Sigmoid colon (tissue), 7 donors: ENCODE measurements around the gene ADRB1. TPM values are rescaled to one million over a fixed set of nuclear protein-coding genes. Genes with fewer than 3 reads are reported as not detected.

Experiments
- DNase-seq: peaks from one replicate; pipeline ENCODE4 v3.0.0-alpha.2; 2019
- H3K27ac ChIP-seq, 4 donors: fragments of 200-600 bp; sonication (generic); one replicate each; pipeline ENCODE4 v1.5.1; 2016 to 2019; ENCODE audit warnings: mild to moderate bottlenecking in 1 of 4
- H3K27me3 ChIP-seq, 3 donors: fragments of 200-600 bp; sonication (generic); one replicate each; pipeline ENCODE4 v1.5.1; 2019; ENCODE audit warnings: mild to moderate bottlenecking in 1 of 3
- H3K36me3 ChIP-seq, 4 donors: fragments of 200-600 bp; sonication (generic); one replicate each; pipeline ENCODE4 v1.5.1; 2016 to 2019
- H3K4me1 ChIP-seq, 4 donors: fragments of 200-600 bp; sonication (generic); one replicate each; pipeline ENCODE4 v1.5.1; 2017 to 2019
- H3K4me3 ChIP-seq, 4 donors: fragments of 200-600 bp; sonication (generic); one replicate each; pipeline ENCODE4 v1.5.1; 2017 to 2019; ENCODE audit warnings: mild to moderate bottlenecking in 2 of 4, moderate library complexity in 1 of 4
- H3K9me3 ChIP-seq, 4 donors: fragments of 200-600 bp in 3 of 4; sonication (generic) in 3 of 4; one replicate each; pipeline versions ENCODE4 v1.5.1 to v1.6.1; 2013 to 2019
- EP300 ChIP-seq, 4 donors: sonication (generic); formaldehyde crosslinking; IDR thresholded peaks; one replicate each; pipeline ENCODE4 v1.6.1; 2017; ENCODE audit warnings: antibody characterized with exemption in 4 of 4
- POLR2A ChIP-seq, 2 donors: fragments of 450-650 bp; IDR thresholded peaks; one replicate each; pipeline ENCODE4 v1.6.1; 2016; ENCODE audit warnings: antibody characterized with exemption in 2 of 2, mild to moderate bottlenecking in 2 of 2, moderate library complexity in 2 of 2
- POLR2AphosphoS5 ChIP-seq, 4 donors: sonication (generic); formaldehyde crosslinking; IDR thresholded peaks; one replicate each; pipeline ENCODE4 v1.6.1; 2017; ENCODE audit warnings: antibody characterized with exemption in 4 of 4
- WGBS, 2 donors: extraction: QIAGEN DNeasy Blood & Tissue Kit; methylation state at CpG; one replicate each; pipeline ENCODE4 v1.1.7; 2013; 5-methylcytosine and 5-hydroxymethylcytosine counted together
- intact Hi-C: fragments of 100-400 bp; cut with DNase I; formaldehyde crosslinking; loops from one replicate; pipeline ENCODE4 v1.15.1; 2023
- polyA plus RNA-seq, 3 donors: library from polyadenylated mRNA; stranded (reverse); fragments of 200-250 nt; gene quantifications; one replicate each; pipeline ENCODE4 v1.2.3, GENCODE V29; 2013
- total RNA-seq, 4 donors: library from RNA; depleted of rRNA; stranded (reverse); fragments of >200 nt; gene quantifications; one replicate each; pipeline ENCODE4 v1.1.0, GENCODE V29; 2016
- TF ChIP-seq, protein P1 (sequence below), 4 experiments: fragments of 450-650 bp in 3 of 4; fragments of 200-600 bp in 1 of 4; IDR thresholded peaks; one replicate each; pipeline ENCODE4 v1.5.1; 2016 to 2019; ENCODE audit warnings: antibody characterized with exemption in 4 of 4, mild to moderate bottlenecking in 3 of 4, moderate library complexity in 2 of 4
- donor health status: healthy with polysubstance abuse.
- donor health status: Bipolar disorder and iron deficiency.
- donor health status: healthy.

ADRB1 gene
- total and polyA plus RNA-seq, 7 donors: 0.23 to 34.5 (median 1.4) TPM

DNA sequence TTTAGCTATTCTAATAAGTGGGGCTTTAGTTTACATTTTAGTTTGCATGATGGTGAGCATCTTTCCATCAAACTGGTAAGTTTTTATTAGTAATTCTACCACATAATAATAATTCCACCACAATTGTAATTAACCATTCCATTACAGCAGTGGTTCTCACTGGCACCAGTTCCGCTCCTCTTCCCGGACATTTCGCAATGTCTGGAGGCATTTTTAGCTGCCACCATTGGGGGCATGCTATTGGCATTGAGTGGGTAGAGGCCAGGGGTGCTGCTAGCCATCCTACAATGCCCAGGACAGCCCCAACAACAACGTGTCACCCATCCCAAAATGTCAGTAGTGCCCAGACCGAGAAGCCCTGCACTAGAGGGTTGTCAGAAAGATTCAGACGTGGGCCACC, 31.4 kb downstream of the ADRB1 start:
- H3K9me3 ChIP-seq: no peaks in the 10 kb centered on the region
- DNase-seq: no peak
- intact Hi-C loops: no loop called here
- no peak overlapping the region for H3K27ac ChIP-seq
- no peak for TF ChIP-seq POLR2A (IDR thresholded peaks at IDR 0.05)
- no peak for TF ChIP-seq EP300 (IDR thresholded peaks at IDR 0.05)
- TF ChIP-seq, protein P1, sequence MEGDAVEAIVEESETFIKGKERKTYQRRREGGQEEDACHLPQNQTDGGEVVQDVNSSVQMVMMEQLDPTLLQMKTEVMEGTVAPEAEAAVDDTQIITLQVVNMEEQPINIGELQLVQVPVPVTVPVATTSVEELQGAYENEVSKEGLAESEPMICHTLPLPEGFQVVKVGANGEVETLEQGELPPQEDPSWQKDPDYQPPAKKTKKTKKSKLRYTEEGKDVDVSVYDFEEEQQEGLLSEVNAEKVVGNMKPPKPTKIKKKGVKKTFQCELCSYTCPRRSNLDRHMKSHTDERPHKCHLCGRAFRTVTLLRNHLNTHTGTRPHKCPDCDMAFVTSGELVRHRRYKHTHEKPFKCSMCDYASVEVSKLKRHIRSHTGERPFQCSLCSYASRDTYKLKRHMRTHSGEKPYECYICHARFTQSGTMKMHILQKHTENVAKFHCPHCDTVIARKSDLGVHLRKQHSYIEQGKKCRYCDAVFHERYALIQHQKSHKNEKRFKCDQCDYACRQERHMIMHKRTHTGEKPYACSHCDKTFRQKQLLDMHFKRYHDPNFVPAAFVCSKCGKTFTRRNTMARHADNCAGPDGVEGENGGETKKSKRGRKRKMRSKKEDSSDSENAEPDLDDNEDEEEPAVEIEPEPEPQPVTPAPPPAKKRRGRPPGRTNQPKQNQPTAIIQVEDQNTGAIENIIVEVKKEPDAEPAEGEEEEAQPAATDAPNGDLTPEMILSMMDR (IDR thresholded peaks at IDR 0.05): no peak
- TF ChIP-seq POLR2AphosphoS5 (IDR thresholded peaks at IDR 0.05): no peak
- H3K4me1 ChIP-seq: no peaks in the 10 kb centered on the region
- H3K27me3 ChIP-seq: no peaks in the 10 kb centered on the region
- 94 to 96% methylated on average over 6 of the region's 6 CpGs for WGBS, 2 donors
- H3K36me3 ChIP-seq: no peaks in the 10 kb centered on the region
- no peak overlapping the region for H3K4me3 ChIP-seq

GRCh38 chr10:114077347-114077746, 33.7 kb downstream of the ADRB1 start:
- no peak for DNase-seq
- H3K36me3 ChIP-seq: no peaks in the 10 kb centered on the region
- H3K9me3 ChIP-seq: no peaks in the 10 kb centered on the region
- no peak for TF ChIP-seq POLR2AphosphoS5 (IDR thresholded peaks at IDR 0.05)
- no peak overlapping the region for H3K27ac ChIP-seq
- no peak overlapping the region for H3K4me3 ChIP-seq
- H3K27me3 ChIP-seq: no peaks in the 10 kb centered on the region
- H3K4me1 ChIP-seq: no peaks in the 10 kb centered on the region
- intact Hi-C loops: no loop called here
- 60 to 84% methylated on average over 1 of the region's 1 CpG for WGBS, 2 donors

DNA sequence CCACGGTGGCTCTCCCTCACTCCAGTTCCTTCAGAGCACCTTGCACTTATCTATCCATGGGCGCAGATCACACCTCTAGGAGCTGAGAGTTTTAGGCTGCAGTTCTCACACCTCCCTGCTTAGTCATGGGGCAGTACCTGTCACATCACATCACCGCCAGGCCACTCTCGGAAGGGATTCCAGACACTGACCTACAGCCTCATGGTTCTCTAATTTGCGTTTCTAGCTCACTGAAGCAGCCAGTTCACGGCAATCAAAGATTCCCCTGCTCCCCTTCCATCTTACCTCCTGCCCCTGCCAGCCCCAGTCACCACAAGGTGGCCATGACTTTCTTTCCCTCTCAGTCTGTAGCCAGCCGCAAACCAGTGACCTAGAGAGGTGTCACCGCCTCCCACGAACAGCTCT, 34.2 kb downstream of the ADRB1 start:
- no peaks in the 10 kb centered on the region for H3K27me3 ChIP-seq
- H3K9me3 ChIP-seq: no peaks in the 10 kb centered on the region
- TF ChIP-seq, protein P1 (IDR thresholded peaks at IDR 0.05): no peak
- no peak for TF ChIP-seq POLR2A (IDR thresholded peaks at IDR 0.05)
- TF ChIP-seq POLR2AphosphoS5 (IDR thresholded peaks at IDR 0.05): no peak
- TF ChIP-seq EP300 (IDR thresholded peaks at IDR 0.05): no peak
- no peak for DNase-seq
- no peak overlapping the region for H3K27ac ChIP-seq
- 90 to 94% methylated on average over 9 of the region's 9 CpGs for WGBS, 2 donors
- H3K4me1 ChIP-seq: no peaks in the 10 kb centered on the region
- H3K36me3 ChIP-seq: no peaks in the 10 kb centered on the region
- intact Hi-C loops: no loop called here
- H3K4me3 ChIP-seq: no peak overlapping the region

- no peaks in the 10 kb centered on the region for H3K36me3 ChIP-seq
- 76 to 79% methylated on average over 6 of the region's 6 CpGs for WGBS, 2 donors
- H3K4me1 ChIP-seq: no peaks in the 10 kb centered on the region
- no peak for DNase-seq
- H3K27me3 ChIP-seq: no peaks in the 10 kb centered on the region
- H3K4me3 ChIP-seq: no peak overlapping the region
- no peak overlapping the region for H3K27ac ChIP-seq
- TF ChIP-seq POLR2AphosphoS5 (IDR thresholded peaks at IDR 0.05) (no peak), POLR2A (IDR thresholded peaks at IDR 0.05) (no peak)
- H3K9me3 ChIP-seq: no peaks in the 10 kb centered on the region
- intact Hi-C loops: no loop called here
Observed at GRCh38 chr10:114078346-114078745, 34.7 kb downstream of the ADRB1 start.

GRCh38 chr10:114079421-114079820, 35.8 kb downstream of the ADRB1 start:
- Histone ChIP-seq H3K27ac (no peak overlapping the region), H3K4me3 (no peak overlapping the region), H3K4me1 (no peaks in the 10 kb centered on the region), H3K27me3 (no peaks in the 10 kb centered on the region), H3K9me3 (no peaks in the 10 kb centered on the region), H3K36me3 (no peaks in the 10 kb centered on the region)
- TF ChIP-seq, protein P1 (IDR thresholded peaks at IDR 0.05): no peak
- no peak for TF ChIP-seq POLR2A (IDR thresholded peaks at IDR 0.05)
- no peak for TF ChIP-seq EP300 (IDR thresholded peaks at IDR 0.05)
- no peak for TF ChIP-seq POLR2AphosphoS5 (IDR thresholded peaks at IDR 0.05)
- no peak for DNase-seq
- WGBS, 2 donors: 92% methylated on average over 5 of the region's 5 CpGs
- intact Hi-C loops: no loop called here

DNA sequence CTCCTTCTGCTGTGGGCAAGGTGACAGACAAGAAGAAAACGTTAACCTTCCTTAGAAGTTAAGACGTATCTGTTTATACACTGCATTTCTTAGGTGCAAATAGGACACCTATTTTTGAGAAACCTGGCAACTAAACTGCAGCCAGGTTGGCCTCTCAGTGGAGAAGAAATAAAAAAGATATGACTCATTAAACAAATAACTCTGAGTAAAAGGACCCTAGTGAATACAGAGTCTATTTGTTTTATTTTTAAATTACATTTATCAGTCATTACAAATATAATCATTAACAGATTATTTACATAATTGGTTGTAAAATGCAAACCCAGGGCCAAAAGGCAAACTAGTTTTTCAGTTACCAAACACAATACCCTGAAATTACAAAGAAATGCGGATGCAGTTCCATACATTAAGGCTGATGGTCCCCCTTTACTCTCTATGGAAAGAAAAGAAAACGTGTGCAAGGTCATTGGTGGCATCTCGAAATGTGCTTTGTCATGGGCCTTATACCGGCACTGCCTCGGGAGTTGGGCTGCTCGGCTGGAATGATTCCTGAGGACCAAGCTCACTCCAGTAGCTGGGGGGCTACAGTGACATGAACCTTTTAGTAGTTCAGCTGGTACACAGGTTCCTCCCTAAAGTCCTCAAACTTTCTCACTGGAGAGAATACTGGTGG, 38.4 kb downstream of the ADRB1 start:
- TF ChIP-seq EP300 (IDR thresholded peaks at IDR 0.05) (no peak), POLR2AphosphoS5 (IDR thresholded peaks at IDR 0.05) (no peak), POLR2A (IDR thresholded peaks at IDR 0.05) (no peak)
- TF ChIP-seq, protein P1 (IDR thresholded peaks at IDR 0.05): no peak
- H3K4me1 ChIP-seq: no peaks in the 10 kb centered on the region
- no peak overlapping the region for H3K27ac ChIP-seq
- WGBS, 2 donors: 19 to 75% methylated on average over 8 of the region's 8 CpGs
- H3K9me3 ChIP-seq: no peaks in the 10 kb centered on the region
- no peaks in the 10 kb centered on the region for H3K27me3 ChIP-seq
- DNase-seq: no peak
- no peak overlapping the region for H3K4me3 ChIP-seq
- H3K36me3 ChIP-seq: no peaks in the 10 kb centered on the region
- intact Hi-C loops: no loop called here
